OCI-LY3 (cell line): ENCODE results near the gene PGM2.

Experiments used
- EZH2phosphoT487 ChIP-seq: fragments of 200-600 bp; shearing (Covaris generic); IDR thresholded peaks from 2 replicates; pipeline ENCODE4 v1.6.1; 2018; ENCODE audit warnings: antibody characterized with exemption, mixed run types, low read depth
- TF ChIP-seq, protein P1 (sequence below): fragments of 200-600, 300-600 bp; sonication (generic); IDR thresholded peaks from 2 replicates; pipeline ENCODE4 v1.5.1; 2014; ENCODE audit warnings: antibody characterized with exemption, low read length, low read depth

DNA sequence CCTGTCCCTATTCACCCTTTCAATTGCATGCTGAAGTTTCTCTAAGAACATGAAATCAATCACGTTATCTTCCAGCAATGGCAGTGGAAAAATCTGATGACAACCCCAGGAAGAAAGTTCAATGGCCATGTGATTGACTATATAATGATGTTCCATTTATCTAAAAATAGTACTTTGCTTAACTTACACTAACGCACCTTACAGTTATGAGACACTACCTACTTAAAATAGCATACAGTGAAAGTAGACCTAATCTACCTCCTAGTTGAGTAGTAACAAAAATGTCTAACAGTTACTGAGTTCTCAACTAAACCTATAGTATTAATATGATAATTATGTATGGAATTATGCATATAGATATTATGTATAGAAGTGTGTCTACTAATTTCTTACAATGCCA is 28.6 kb upstream of the PGM2 start:
- TF ChIP-seq, protein P1, sequence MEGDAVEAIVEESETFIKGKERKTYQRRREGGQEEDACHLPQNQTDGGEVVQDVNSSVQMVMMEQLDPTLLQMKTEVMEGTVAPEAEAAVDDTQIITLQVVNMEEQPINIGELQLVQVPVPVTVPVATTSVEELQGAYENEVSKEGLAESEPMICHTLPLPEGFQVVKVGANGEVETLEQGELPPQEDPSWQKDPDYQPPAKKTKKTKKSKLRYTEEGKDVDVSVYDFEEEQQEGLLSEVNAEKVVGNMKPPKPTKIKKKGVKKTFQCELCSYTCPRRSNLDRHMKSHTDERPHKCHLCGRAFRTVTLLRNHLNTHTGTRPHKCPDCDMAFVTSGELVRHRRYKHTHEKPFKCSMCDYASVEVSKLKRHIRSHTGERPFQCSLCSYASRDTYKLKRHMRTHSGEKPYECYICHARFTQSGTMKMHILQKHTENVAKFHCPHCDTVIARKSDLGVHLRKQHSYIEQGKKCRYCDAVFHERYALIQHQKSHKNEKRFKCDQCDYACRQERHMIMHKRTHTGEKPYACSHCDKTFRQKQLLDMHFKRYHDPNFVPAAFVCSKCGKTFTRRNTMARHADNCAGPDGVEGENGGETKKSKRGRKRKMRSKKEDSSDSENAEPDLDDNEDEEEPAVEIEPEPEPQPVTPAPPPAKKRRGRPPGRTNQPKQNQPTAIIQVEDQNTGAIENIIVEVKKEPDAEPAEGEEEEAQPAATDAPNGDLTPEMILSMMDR: no peak
- no peak for TF ChIP-seq EZH2phosphoT487
